IMR-90 (cell line): ENCODE results near the gene ROR2. TPM values are rescaled to one million over a fixed set of nuclear protein-coding genes. Genes with fewer than 3 reads are reported as not detected.
A peak's percentile ranks its signal among the peaks of the same experiment; 100 is the strongest.

Source experiments
- ATAC-seq: fragments of 200-7000 bp; cut with Tn5 transposase; 2 replicates; pipeline ENCODE4 v1.9.1; 2020; ENCODE audit warnings: low read depth, mild to moderate bottlenecking, moderate library complexity
- BruUV-seq: library from RNA; stranded (reverse); fragments of 400-500 nt; replicated peaks from 2 replicates; lab custom pipeline; 2021; lab: Mats Ljungman, UMichigan
- CTCF ChIA-PET: fragments of 300-600 bp; formaldehyde crosslinking; extraction: SDS; loops from one replicate; lab custom pipeline; 2021; ENCODE audit warnings: antibody characterized with exemption; lab: Yijun Ruan, JAX
- POLR2A ChIA-PET: fragments of 300-600 bp; sonication (Branson Sonifier 250); formaldehyde crosslinking; loops from one replicate; lab custom pipeline; 2022; ENCODE audit warnings: antibody characterized with exemption; ENCODE audit not compliant: unreplicated experiment; lab: Charles Lee
- DNase-seq: peaks from one replicate; pipeline ENCODE4 v3.0.0; 2013
- H2AFZ ChIP-seq: replicated peaks from 2 replicates; pipeline ENCODE3; 2013; ENCODE audit warnings: low read length, mild to moderate bottlenecking; ENCODE audit not compliant: poor library complexity
- H2AK5ac ChIP-seq: 2 replicates; pipeline ENCODE4 v1.6.1; 2013; ENCODE audit warnings: low read depth, low read length, inconsistent platforms
- H2AK9ac ChIP-seq: replicated peaks from 2 replicates; pipeline ENCODE3; 2013; ENCODE audit warnings: mild to moderate bottlenecking, low read depth, low read length, moderate library complexity; ENCODE audit not compliant: poor library complexity
- H2BK120ac ChIP-seq: 2 replicates; pipeline ENCODE4 v1.6.1; 2013; ENCODE audit warnings: low read depth, low read length, inconsistent platforms
- H2BK15ac ChIP-seq: 3 replicates; pipeline ENCODE4 v1.6.1; 2013; ENCODE audit warnings: low read depth, low read length, inconsistent platforms
- H2BK20ac ChIP-seq: 2 replicates; pipeline ENCODE4 v1.6.1; 2013; ENCODE audit warnings: low read depth, mild to moderate bottlenecking, inconsistent platforms, low read length, moderate library complexity
- H2BK5ac ChIP-seq: 2 replicates; pipeline ENCODE4 v1.6.1; 2013; ENCODE audit warnings: mild to moderate bottlenecking, low read depth, low read length, inconsistent platforms; ENCODE audit not compliant: poor library complexity, severe bottlenecking
- H3K14ac ChIP-seq: replicated peaks from 2 replicates; pipeline ENCODE4 v1.6.1; 2013; ENCODE audit warnings: low read depth, low read length, inconsistent platforms
- H3K18ac ChIP-seq: 2 replicates; pipeline ENCODE4 v1.6.1; 2013; ENCODE audit warnings: low read depth, low read length, control low read depth
- H3K23ac ChIP-seq: 2 replicates; pipeline ENCODE4 v1.6.1; 2013; ENCODE audit warnings: low read depth, low read length, inconsistent platforms
- H3K27ac ChIP-seq: 2 replicates; pipeline ENCODE4 v1.5.1; 2013; ENCODE audit warnings: mild to moderate bottlenecking, control low read depth, low read length; ENCODE audit not compliant: insufficient read depth
- H3K27me3 ChIP-seq: 2 replicates; pipeline ENCODE4 v1.6.1; 2013; ENCODE audit warnings: low read length; ENCODE audit not compliant: control insufficient read depth, insufficient read depth
- H3K36me3 ChIP-seq: 2 replicates; pipeline ENCODE4 v1.6.1; 2013; ENCODE audit warnings: low read length, mixed read lengths; ENCODE audit not compliant: control insufficient read depth, insufficient read depth
- H3K4ac ChIP-seq: 2 replicates; pipeline ENCODE4 v1.6.1; 2013; ENCODE audit warnings: low read depth, low read length, inconsistent platforms
- H3K4me1 ChIP-seq: 2 replicates; pipeline ENCODE4 v1.6.1; 2013; ENCODE audit warnings: low read length, mixed read lengths; ENCODE audit not compliant: control insufficient read depth, insufficient read depth
- H3K4me2 ChIP-seq: 2 replicates; pipeline ENCODE4 v1.6.1; 2013; ENCODE audit warnings: low read depth, mild to moderate bottlenecking, control low read depth, low read length, moderate library complexity
- H3K4me3 ChIP-seq: 2 replicates; pipeline ENCODE4 v1.5.1; 2013; ENCODE audit warnings: low read depth, mild to moderate bottlenecking, control low read depth, low read length, moderate library complexity; ENCODE audit not compliant: insufficient read depth
- H3K56ac ChIP-seq: 2 replicates; pipeline ENCODE4 v1.6.1; 2013; ENCODE audit warnings: low read length, inconsistent platforms; ENCODE audit not compliant: insufficient read depth; ENCODE audit errors: extremely low read depth
- H3K79me1 ChIP-seq, 2 experiments: 2 replicates each; pipeline ENCODE4 v1.6.1; 2013; ENCODE audit warnings: low read length in 2 of 2, inconsistent platforms in 1 of 2, low read depth in 1 of 2
- H3K9ac ChIP-seq: 2 replicates; pipeline ENCODE4 v1.6.1; 2013; ENCODE audit warnings: low read depth, low read length, control low read depth
- H3K9me1 ChIP-seq: 2 replicates; pipeline ENCODE4 v1.6.1; 2013; ENCODE audit warnings: low read length, inconsistent platforms; ENCODE audit not compliant: insufficient read depth
- H3K9me3 ChIP-seq: 2 replicates; pipeline ENCODE4 v1.6.1; 2013; ENCODE audit warnings: low read length; ENCODE audit not compliant: control insufficient read depth, insufficient read depth
- H4K20me1 ChIP-seq: 2 replicates; pipeline ENCODE4 v1.6.1; 2013; ENCODE audit warnings: low read length, inconsistent platforms; ENCODE audit not compliant: insufficient read depth
- H4K5ac ChIP-seq: 2 replicates; pipeline ENCODE4 v1.6.1; 2013; ENCODE audit warnings: mild to moderate bottlenecking, low read depth, low read length, control low read depth
- H4K8ac ChIP-seq, 2 experiments: 2 replicates each; pipeline ENCODE4 v1.6.1; 2013; ENCODE audit warnings: low read depth in 2 of 2, low read length in 2 of 2, control low read depth in 1 of 2, inconsistent platforms in 1 of 2
- H4K91ac ChIP-seq: 2 replicates; pipeline ENCODE4 v1.6.1; 2013; ENCODE audit warnings: low read depth, low read length, inconsistent platforms; ENCODE audit not compliant: insufficient read depth
- BHLHE40 ChIP-seq: fragments of 150-350 bp; IDR thresholded peaks from 2 replicates; pipeline ENCODE4 v1.6.1; 2016; ENCODE audit warnings: mild to moderate bottlenecking, low read depth, low read length
- CEBPB ChIP-seq: IDR thresholded peaks from 2 replicates; pipeline ENCODE4 v1.6.1; 2012; ENCODE audit warnings: low read depth, low read length, improper control_type of control experiment
- MAZ ChIP-seq: IDR thresholded peaks from 2 replicates; pipeline ENCODE4 v1.6.1; 2012; ENCODE audit warnings: low read depth, mild to moderate bottlenecking, low read length, improper control_type of control experiment, moderate library complexity, borderline replicate concordance
- NFE2L2 ChIP-seq: fragments of 150-350 bp; IDR thresholded peaks from 2 replicates; pipeline ENCODE4 v1.6.1; 2016; ENCODE audit warnings: low read depth, mild to moderate bottlenecking, low read length
- POLR2A ChIP-seq: IDR thresholded peaks from 2 replicates; pipeline ENCODE4 v1.6.1; 2012; ENCODE audit warnings: mild to moderate bottlenecking, low read depth, low read length
- RAD21 ChIP-seq: IDR thresholded peaks from 2 replicates; pipeline ENCODE4 v1.6.1; 2012; ENCODE audit warnings: low read length, improper control_type of control experiment
- RCOR1 ChIP-seq: IDR thresholded peaks from 2 replicates; pipeline ENCODE4 v1.6.1; 2012; ENCODE audit warnings: mild to moderate bottlenecking, low read length, improper control_type of control experiment; ENCODE audit not compliant: insufficient replicate concordance
- RFX5 ChIP-seq: IDR thresholded peaks from 2 replicates; pipeline ENCODE4 v1.8.0; 2012; ENCODE audit warnings: low read depth, mild to moderate bottlenecking, low read length, moderate library complexity
- WGBS, 2 experiments: methylation state at CpG; one replicate each; pipeline versions ENCODE4 v1.1.5 to v1.1.7; 2013; ENCODE audit warnings: missing lambda C conversion rate in 2 of 2; ENCODE audit not compliant: insufficient read length in 1 of 2; ENCODE audit errors: extremely low coverage in 2 of 2; 5-methylcytosine and 5-hydroxymethylcytosine counted together
- dilution Hi-C: fragments of 300-500 bp; cut with HindIII; formaldehyde crosslinking; loops from one replicate; pipeline ENCODE4 v1.14.3; 2018; ENCODE audit warnings: low sequenced_read_pairs; ENCODE audit not compliant: unreplicated experiment
- in situ Hi-C: fragments of 300-500 bp; cut with MboI; formaldehyde crosslinking; loops from 3 replicates; pipeline ENCODE4 v1.14.3; 2019; ENCODE audit warnings: low sequenced_read_pairs, inconsistent platforms, mixed read lengths
- intact Hi-C: fragments of 100-400 bp; cut with micrococcal nuclease; formaldehyde crosslinking; loops from 2 replicates; pipeline ENCODE4 v1.10.0; 2022
- polyA plus RNA-seq, 3 experiments: library from polyadenylated mRNA; depleted of rRNA; stranded (reverse); fragments of >200 nt; gene quantifications; 2 replicates each; pipeline ENCODE4 v1.2.3, GENCODE V29; 2012; ENCODE audit warnings: low replicate concordance in 1 of 3
- total RNA-seq: library from RNA; depleted of rRNA; stranded (reverse); fragments of >200 nt; gene quantifications from 2 replicates; pipeline ENCODE4 v1.2.3, GENCODE V29; 2012
- TF ChIP-seq, protein P1 (sequence below): conservative IDR thresholded peaks from 2 replicates; pipeline ENCODE4 v1.5.1; 2012; ENCODE audit warnings: mild to moderate bottlenecking, low read depth, low read length, improper control_type of control experiment

Gene ROR2
- total and polyA plus RNA-seq, 2 of the 4 experiments (the other 2 are of a cell fraction) = 2.3 to 4.8 TPM

DNA sequence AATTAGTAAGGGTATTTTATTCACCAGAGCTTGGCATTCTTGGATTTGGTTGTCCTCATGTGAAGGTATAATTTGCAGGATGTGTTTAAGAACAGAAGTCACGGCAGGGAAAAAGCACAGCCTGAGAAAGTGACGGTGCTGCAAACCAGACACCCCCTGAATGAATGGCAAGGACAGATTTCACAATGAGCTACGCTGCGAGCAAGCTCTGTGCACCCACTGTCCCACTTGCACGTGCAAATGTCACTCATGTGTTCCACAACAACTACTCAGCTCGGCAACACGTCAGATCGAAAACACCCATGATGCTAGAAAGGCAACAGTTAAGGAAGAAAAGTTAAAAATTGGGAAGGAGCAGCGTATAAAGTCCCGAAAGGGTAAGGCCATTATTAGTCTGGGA lies 168.9 kb downstream of the ROR2 start:
- H3K27me3 ChIP-seq = no peaks in the 10 kb centered on the region; the same call in 1 of the 2 replicates
- peaks cover 7% of the 10 kb centered on the region; the same call in 1 of the 2 replicates for H3K36me3 ChIP-seq
- no peak for ATAC-seq
- no peak overlapping the region for H3K14ac ChIP-seq
- DNase-seq = no peak
- H4K20me1 ChIP-seq = no peaks in the 10 kb centered on the region; the same call in 1 of the 2 replicates
- H3K9ac ChIP-seq = no peak overlapping the region
- H3K4me1 ChIP-seq = peaks cover 17% of the 10 kb centered on the region
- H2AFZ ChIP-seq = no peak overlapping the region
- no peak overlapping the region; the same call in 1 of the 2 replicates for H3K4ac ChIP-seq
- no peak overlapping the region for H4K8ac ChIP-seq
- H3K27ac ChIP-seq = no peak overlapping the region
- H2BK15ac ChIP-seq = no peak overlapping the region
- WGBS, 2 experiments = 92% methylated on average over 2 of the region's 10 CpGs; no CpG with 5 or more reads in 1 of the 2 experiments
- dilution Hi-C loops (no loop called here), in situ Hi-C loops (no loop called here), intact Hi-C loops (no loop called here)
- H3K23ac ChIP-seq = no peak overlapping the region
- H2BK5ac ChIP-seq = no peak overlapping the region
- H2BK20ac ChIP-seq = peak overlapping the region; percentile 33; the same call in 1 of the 2 replicates
- no peak overlapping the region for H4K91ac ChIP-seq
- POLR2A ChIA-PET = no interaction called here
- H3K9me3 ChIP-seq = peaks cover 4% of the 10 kb centered on the region
- TF ChIP-seq RAD21 (no peak), MAZ (no peak), RCOR1 (no peak), RFX5 (no peak), NFE2L2 (no peak), BHLHE40 (no peak), CEBPB (no peak), POLR2A (no peak)
- TF ChIP-seq, protein P1, sequence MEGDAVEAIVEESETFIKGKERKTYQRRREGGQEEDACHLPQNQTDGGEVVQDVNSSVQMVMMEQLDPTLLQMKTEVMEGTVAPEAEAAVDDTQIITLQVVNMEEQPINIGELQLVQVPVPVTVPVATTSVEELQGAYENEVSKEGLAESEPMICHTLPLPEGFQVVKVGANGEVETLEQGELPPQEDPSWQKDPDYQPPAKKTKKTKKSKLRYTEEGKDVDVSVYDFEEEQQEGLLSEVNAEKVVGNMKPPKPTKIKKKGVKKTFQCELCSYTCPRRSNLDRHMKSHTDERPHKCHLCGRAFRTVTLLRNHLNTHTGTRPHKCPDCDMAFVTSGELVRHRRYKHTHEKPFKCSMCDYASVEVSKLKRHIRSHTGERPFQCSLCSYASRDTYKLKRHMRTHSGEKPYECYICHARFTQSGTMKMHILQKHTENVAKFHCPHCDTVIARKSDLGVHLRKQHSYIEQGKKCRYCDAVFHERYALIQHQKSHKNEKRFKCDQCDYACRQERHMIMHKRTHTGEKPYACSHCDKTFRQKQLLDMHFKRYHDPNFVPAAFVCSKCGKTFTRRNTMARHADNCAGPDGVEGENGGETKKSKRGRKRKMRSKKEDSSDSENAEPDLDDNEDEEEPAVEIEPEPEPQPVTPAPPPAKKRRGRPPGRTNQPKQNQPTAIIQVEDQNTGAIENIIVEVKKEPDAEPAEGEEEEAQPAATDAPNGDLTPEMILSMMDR = no peak
- H2AK9ac ChIP-seq = no peak overlapping the region
- peaks cover 0 to 6% of the 10 kb centered on the region in 2 experiments; a peak in 1 of 4 replicates for H3K79me1 ChIP-seq
- no peak overlapping the region for H2BK120ac ChIP-seq
- no peak overlapping the region for H3K4me2 ChIP-seq
- CTCF ChIA-PET = no interaction called here
- H3K4me3 ChIP-seq = no peak overlapping the region
- H4K5ac ChIP-seq = no peak overlapping the region
- H3K9me1 ChIP-seq = peaks cover 10% of the 10 kb centered on the region
- no peak overlapping the region for H3K56ac ChIP-seq
- no TSS peak for BruUV-seq
- H2AK5ac ChIP-seq = no peak overlapping the region
- no peak overlapping the region for H3K18ac ChIP-seq
